DMS79 treated with DMSO at 0.1 percent for 48 hours (cell line): ENCODE data around the gene PLPP7.

Experiments
- DNase-seq: peaks from one replicate; lab custom pipeline; 2025; lab: John Stamatoyannopoulos, UW

The PLPP7 gene

GRCh38 chr9:131281119-131281965 lies 8.2 kb upstream of the PLPP7 start:
- no peak for DNase-seq

GRCh38 chr9:131282175-131282574 lies 7.3 kb upstream of the PLPP7 start:
- DNase-seq: no peak

- no peak for DNase-seq
These were observed 6.7 kb upstream of the PLPP7 start for GRCh38 chr9:131282688-131283422.

- DNase-seq: no peak
These were observed 4.7 kb upstream of the PLPP7 start for GRCh38 chr9:131284856-131285255.

GRCh38 chr9:131287359-131287758 lies 2.2 kb upstream of the PLPP7 start:
- DNase-seq: no peak

- DNase-seq: no peak
These were observed 1.3 kb upstream of the PLPP7 start for GRCh38 chr9:131288217-131288616.

GRCh38 chr9:131290036-131290766 lies 678 bp downstream of the PLPP7 start:
- DNase-seq: no peak

GRCh38 chr9:131290767-131291370 lies 1.3 kb downstream of the PLPP7 start:
- no peak for DNase-seq

- DNase-seq: no peak
These were observed 2.3 kb downstream of the PLPP7 start for GRCh38 chr9:131291795-131292315.

- DNase-seq: no peak
These were observed 3.4 kb downstream of the PLPP7 start for GRCh38 chr9:131292937-131293336.

- DNase-seq: no peak
These were observed 6.9 kb downstream of the PLPP7 start for GRCh38 chr9:131296460-131296859.

GRCh38 chr9:131296906-131297500 lies 7.5 kb downstream of the PLPP7 start:
- DNase-seq: no peak

GRCh38 chr9:131297903-131298302 lies 8.4 kb downstream of the PLPP7 start:
- no peak for DNase-seq

- DNase-seq: no peak
These were observed 8.8 kb downstream of the PLPP7 start for GRCh38 chr9:131298341-131298740.

- DNase-seq: no peak
These were observed 9.3 kb downstream of the PLPP7 start for GRCh38 chr9:131298816-131299215.

- DNase-seq: no peak
These were observed 9.9 kb downstream of the PLPP7 start for GRCh38 chr9:131299346-131299960.

GRCh38 chr9:131299961-131300347 lies 10.4 kb downstream of the PLPP7 start:
- DNase-seq: no peak

GRCh38 chr9:131300444-131300843 lies 10.9 kb downstream of the PLPP7 start:
- DNase-seq: no peak

- no peak for DNase-seq
These were observed 12.9 kb downstream of the PLPP7 start for GRCh38 chr9:131302244-131303075.
